Fibroblast of mammary gland (primary cell): ENCODE measurements around the gene SIX4.

Source experiments
- DNase-seq: peaks from one replicate; pipeline ENCODE4 v3.0.0-alpha.2; 2010; ENCODE audit warnings: low read depth
- H3K4me3 ChIP-seq: 2 replicates; pipeline ENCODE4 v1.5.1; 2011; ENCODE audit warnings: low read depth, mild to moderate bottlenecking, low read length, moderate library complexity; ENCODE audit not compliant: control insufficient read depth
- CTCF ChIP-seq: conservative IDR thresholded peaks from 2 replicates; pipeline ENCODE4 v1.5.1; 2011; ENCODE audit warnings: low read depth, low read length, inconsistent platforms; ENCODE audit not compliant: control insufficient read depth, insufficient read depth

The SIX4 gene

GRCh38 chr14:60668431-60669112 is 55.6 kb downstream of the SIX4 start:
- no peak for DNase-seq
- TF ChIP-seq CTCF = no peak
- H3K4me3 ChIP-seq = no peak overlapping the region

GRCh38 chr14:60665177-60665550 is 59.0 kb downstream of the SIX4 start:
- no peak for DNase-seq
- H3K4me3 ChIP-seq = no peak overlapping the region
- no peak for TF ChIP-seq CTCF

- H3K4me3 ChIP-seq = no peak overlapping the region
- TF ChIP-seq CTCF = no peak
- no peak for DNase-seq
These were observed 61.2 kb downstream of the SIX4 start for GRCh38 chr14:60662982-60663381.

DNA sequence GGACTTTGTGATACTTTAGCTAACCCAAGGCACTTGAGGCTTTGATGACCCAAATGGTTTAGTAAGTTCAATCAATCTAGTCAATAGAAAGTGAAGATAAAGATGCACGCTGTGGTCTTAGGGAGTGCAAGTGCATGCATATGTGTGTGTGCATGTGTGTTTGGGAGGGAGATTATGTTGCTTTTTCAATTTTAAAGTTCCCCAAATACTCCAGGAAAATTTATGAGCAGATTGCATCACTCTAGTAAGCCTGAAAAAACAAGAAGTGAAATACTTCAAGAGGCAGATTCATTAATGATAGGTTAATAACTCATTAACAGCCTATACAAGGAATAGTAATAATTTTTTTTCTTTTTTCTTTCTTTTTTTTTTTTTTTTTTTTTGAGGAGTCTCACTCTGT is 62.4 kb downstream of the SIX4 start:
- H3K4me3 ChIP-seq = no peak overlapping the region
- DNase-seq = no peak
- no peak for TF ChIP-seq CTCF
